ENCODE measurements around the gene TMEM187. TPM values are rescaled to one million over a fixed set of nuclear protein-coding genes. Genes with fewer than 3 reads are reported as not detected.

TMEM187 gene
- total and polyA plus RNA-seq, 10 of the 15 experiments (the other 5 are each of a cell fraction or from before 2014, with no cell fraction given) = 0.45 to 8.5 (median 4.1) TPM

- TF ChIP-seq, protein P1, sequence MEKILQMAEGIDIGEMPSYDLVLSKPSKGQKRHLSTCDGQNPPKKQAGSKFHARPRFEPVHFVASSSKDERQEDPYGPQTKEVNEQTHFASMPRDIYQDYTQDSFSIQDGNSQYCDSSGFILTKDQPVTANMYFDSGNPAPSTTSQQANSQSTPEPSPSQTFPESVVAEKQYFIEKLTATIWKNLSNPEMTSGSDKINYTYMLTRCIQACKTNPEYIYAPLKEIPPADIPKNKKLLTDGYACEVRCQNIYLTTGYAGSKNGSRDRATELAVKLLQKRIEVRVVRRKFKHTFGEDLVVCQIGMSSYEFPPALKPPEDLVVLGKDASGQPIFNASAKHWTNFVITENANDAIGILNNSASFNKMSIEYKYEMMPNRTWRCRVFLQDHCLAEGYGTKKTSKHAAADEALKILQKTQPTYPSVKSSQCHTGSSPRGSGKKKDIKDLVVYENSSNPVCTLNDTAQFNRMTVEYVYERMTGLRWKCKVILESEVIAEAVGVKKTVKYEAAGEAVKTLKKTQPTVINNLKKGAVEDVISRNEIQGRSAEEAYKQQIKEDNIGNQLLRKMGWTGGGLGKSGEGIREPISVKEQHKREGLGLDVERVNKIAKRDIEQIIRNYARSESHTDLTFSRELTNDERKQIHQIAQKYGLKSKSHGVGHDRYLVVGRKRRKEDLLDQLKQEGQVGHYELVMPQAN (conservative IDR thresholded peaks at IDR 0.05) = no peak
- TF ChIP-seq PML (IDR thresholded peaks at IDR 0.05; ENCODE audit: low read length) (no peak), MTA3 (IDR thresholded peaks at IDR 0.05; ENCODE audit: borderline replicate concordance, low read length) (no peak), EED (IDR thresholded peaks at IDR 0.05; ENCODE audit: low read depth) (no peak)
- TF ChIP-seq, protein P2, sequence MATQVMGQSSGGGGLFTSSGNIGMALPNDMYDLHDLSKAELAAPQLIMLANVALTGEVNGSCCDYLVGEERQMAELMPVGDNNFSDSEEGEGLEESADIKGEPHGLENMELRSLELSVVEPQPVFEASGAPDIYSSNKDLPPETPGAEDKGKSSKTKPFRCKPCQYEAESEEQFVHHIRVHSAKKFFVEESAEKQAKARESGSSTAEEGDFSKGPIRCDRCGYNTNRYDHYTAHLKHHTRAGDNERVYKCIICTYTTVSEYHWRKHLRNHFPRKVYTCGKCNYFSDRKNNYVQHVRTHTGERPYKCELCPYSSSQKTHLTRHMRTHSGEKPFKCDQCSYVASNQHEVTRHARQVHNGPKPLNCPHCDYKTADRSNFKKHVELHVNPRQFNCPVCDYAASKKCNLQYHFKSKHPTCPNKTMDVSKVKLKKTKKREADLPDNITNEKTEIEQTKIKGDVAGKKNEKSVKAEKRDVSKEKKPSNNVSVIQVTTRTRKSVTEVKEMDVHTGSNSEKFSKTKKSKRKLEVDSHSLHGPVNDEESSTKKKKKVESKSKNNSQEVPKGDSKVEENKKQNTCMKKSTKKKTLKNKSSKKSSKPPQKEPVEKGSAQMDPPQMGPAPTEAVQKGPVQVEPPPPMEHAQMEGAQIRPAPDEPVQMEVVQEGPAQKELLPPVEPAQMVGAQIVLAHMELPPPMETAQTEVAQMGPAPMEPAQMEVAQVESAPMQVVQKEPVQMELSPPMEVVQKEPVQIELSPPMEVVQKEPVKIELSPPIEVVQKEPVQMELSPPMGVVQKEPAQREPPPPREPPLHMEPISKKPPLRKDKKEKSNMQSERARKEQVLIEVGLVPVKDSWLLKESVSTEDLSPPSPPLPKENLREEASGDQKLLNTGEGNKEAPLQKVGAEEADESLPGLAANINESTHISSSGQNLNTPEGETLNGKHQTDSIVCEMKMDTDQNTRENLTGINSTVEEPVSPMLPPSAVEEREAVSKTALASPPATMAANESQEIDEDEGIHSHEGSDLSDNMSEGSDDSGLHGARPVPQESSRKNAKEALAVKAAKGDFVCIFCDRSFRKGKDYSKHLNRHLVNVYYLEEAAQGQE (IDR thresholded peaks at IDR 0.05; ENCODE audit: low read depth, low read length) = no peak
- TF ChIP-seq, protein P3, sequence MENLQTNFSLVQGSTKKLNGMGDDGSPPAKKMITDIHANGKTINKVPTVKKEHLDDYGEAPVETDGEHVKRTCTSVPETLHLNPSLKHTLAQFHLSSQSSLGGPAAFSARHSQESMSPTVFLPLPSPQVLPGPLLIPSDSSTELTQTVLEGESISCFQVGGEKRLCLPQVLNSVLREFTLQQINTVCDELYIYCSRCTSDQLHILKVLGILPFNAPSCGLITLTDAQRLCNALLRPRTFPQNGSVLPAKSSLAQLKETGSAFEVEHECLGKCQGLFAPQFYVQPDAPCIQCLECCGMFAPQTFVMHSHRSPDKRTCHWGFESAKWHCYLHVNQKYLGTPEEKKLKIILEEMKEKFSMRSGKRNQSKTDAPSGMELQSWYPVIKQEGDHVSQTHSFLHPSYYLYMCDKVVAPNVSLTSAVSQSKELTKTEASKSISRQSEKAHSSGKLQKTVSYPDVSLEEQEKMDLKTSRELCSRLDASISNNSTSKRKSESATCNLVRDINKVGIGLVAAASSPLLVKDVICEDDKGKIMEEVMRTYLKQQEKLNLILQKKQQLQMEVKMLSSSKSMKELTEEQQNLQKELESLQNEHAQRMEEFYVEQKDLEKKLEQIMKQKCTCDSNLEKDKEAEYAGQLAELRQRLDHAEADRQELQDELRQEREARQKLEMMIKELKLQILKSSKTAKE (IDR thresholded peaks at IDR 0.05; ENCODE audit: low read depth, poor library complexity, severe bottlenecking) = no peak
These were observed 24.5 kb upstream of the TMEM187 start (continued) for GRCh38 chrX:153948002-153948466.

Data from GM12878 (cell line).